Kidney epithelial cell (primary cell): ENCODE measurements around the gene TFCP2. TPM values are rescaled to one million over a fixed set of nuclear protein-coding genes. Genes with fewer than 3 reads are reported as not detected.

Experiments
- DNase-seq: peaks from one replicate; pipeline ENCODE4 v3.0.0-alpha.2; 2010; ENCODE audit warnings: low read depth
- H3K27me3 ChIP-seq: 2 replicates; pipeline ENCODE4 v1.6.0; 2011; ENCODE audit warnings: low read length; ENCODE audit not compliant: control insufficient read depth, insufficient read depth
- H3K36me3 ChIP-seq: 2 replicates; pipeline ENCODE4 v1.5.1; 2011; ENCODE audit warnings: low read length; ENCODE audit not compliant: control insufficient read depth, insufficient read depth
- H3K4me3 ChIP-seq: 2 replicates; pipeline ENCODE4 v1.5.1; 2011; ENCODE audit warnings: low read depth, mild to moderate bottlenecking, control low read depth, low read length
- total RNA-seq: library from RNA; depleted of rRNA; stranded (reverse); fragments of >200 nt; gene quantifications from 2 replicates; pipeline ENCODE4 v1.2.3, GENCODE V29; 2015
- TF ChIP-seq, protein P1 (sequence below): IDR thresholded peaks from 2 replicates; pipeline ENCODE4 v1.5.1; 2011; ENCODE audit warnings: mild to moderate bottlenecking, moderate library complexity, low read length, control low read depth, inconsistent platforms; ENCODE audit not compliant: insufficient read depth, poor library complexity, severe bottlenecking

Gene TFCP2
- total RNA-seq, 1 donor from 2014 or later: 19.1 TPM

DNA sequence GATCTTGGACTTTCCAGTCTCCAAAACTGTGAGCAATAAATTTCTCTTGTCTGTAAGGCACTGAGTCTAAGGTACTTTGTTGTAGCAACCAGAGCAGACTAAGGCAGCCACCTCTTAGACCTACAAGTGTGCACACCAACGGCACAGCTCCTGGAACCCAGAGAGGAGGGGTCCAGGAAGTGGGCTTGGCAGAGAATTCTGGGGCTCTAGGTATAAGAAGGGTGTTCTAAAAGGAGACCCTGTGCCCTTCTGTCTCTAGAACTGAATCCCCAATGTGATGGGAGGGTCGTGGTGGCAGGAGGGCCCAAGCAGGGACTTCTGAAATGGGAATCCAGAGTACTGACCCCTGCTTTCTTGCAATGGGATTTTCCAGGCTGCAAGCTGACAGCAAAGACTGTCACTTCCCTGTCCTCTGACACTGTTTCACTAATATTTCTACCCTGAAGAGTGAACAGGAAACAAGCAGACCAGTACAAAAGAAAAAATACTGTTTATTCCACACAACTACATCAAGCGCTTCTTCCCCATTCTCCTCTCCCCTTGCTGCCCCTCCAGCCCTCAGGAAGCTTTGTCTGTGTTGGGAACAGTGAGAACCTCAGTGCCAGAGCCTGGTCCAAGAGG lies 13.6 kb upstream of the TFCP2 start:
- no peaks in the 10 kb centered on the region for H3K36me3 ChIP-seq
- TF ChIP-seq, protein P1, sequence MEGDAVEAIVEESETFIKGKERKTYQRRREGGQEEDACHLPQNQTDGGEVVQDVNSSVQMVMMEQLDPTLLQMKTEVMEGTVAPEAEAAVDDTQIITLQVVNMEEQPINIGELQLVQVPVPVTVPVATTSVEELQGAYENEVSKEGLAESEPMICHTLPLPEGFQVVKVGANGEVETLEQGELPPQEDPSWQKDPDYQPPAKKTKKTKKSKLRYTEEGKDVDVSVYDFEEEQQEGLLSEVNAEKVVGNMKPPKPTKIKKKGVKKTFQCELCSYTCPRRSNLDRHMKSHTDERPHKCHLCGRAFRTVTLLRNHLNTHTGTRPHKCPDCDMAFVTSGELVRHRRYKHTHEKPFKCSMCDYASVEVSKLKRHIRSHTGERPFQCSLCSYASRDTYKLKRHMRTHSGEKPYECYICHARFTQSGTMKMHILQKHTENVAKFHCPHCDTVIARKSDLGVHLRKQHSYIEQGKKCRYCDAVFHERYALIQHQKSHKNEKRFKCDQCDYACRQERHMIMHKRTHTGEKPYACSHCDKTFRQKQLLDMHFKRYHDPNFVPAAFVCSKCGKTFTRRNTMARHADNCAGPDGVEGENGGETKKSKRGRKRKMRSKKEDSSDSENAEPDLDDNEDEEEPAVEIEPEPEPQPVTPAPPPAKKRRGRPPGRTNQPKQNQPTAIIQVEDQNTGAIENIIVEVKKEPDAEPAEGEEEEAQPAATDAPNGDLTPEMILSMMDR: no peak
- no peaks in the 10 kb centered on the region for H3K27me3 ChIP-seq
- no peak for DNase-seq
- no peak overlapping the region for H3K4me3 ChIP-seq

DNA sequence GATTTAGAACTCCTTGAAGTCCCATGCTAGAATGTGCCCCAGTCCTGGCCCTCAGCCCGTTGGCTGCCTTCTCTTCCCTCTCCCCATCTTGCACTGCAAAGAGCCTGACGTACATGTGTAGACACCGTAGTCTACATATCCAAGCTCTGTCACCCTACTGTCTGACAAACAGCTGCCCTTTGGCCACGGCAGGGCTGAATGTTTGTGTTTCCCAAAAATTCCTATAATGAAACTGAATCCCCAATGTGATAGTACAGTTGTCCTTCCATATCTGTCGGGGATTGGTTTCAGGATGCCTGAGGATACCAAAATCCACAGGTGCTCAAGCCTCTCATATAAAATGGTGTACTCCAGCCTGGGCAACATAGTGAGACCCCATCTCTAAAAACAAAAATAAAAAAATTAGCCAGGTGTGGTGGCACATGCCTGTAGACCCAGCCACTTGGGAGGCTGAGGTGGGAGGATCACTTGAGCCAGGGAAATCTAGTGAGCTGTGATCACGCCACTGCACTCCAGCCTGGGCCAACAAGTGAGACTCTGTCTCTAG lies 12.3 kb upstream of the TFCP2 start:
- DNase-seq: no peak
- no peaks in the 10 kb centered on the region for H3K27me3 ChIP-seq
- H3K4me3 ChIP-seq: no peak overlapping the region
- H3K36me3 ChIP-seq: no peaks in the 10 kb centered on the region
- TF ChIP-seq, protein P1: no peak

DNA sequence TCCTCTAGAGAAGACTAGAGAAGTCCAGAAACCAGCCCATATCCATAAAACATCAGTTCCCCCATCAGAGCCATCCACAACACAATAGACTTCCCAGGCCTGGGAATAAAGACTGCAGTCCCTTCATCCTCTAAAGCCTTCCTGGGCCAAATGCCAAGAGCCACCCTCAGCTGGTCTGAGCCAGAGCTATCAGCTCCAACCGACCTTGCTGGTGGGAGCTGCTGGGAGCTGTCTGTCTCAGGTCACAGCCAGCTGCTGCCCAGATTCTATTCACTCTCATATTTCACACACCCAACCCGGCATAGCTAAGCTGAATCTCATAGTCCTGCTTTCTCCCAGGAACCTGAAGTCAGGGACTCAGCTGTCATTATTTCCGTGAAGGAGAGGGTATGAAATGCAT lies 10.9 kb upstream of the TFCP2 start:
- TF ChIP-seq, protein P1: no peak
- DNase-seq: no peak
- H3K36me3 ChIP-seq: no peaks in the 10 kb centered on the region
- no peak overlapping the region for H3K4me3 ChIP-seq
- H3K27me3 ChIP-seq: no peaks in the 10 kb centered on the region

DNA sequence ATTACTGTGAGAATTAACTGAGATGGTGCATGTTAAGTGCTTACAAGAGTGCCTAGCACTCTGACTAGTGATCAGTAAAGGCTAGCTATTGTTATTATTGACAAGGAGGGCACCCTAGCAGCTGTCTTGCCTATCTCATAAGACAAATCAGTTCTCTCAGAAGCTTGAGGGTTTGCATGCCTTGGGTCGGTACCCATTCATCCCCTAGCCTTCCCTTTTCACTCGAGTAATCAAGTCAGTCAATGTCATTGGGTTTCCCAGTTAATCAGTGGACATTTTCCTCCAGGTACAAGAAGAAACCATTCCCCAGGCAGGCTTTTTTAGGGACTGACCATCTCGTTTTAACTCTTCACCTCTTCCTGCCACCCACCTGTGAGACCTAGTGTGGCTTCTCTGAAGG lies 10.4 kb upstream of the TFCP2 start:
- no peaks in the 10 kb centered on the region for H3K36me3 ChIP-seq
- no peak for DNase-seq
- H3K27me3 ChIP-seq: no peaks in the 10 kb centered on the region
- no peak overlapping the region for H3K4me3 ChIP-seq
- TF ChIP-seq, protein P1: no peak

DNA sequence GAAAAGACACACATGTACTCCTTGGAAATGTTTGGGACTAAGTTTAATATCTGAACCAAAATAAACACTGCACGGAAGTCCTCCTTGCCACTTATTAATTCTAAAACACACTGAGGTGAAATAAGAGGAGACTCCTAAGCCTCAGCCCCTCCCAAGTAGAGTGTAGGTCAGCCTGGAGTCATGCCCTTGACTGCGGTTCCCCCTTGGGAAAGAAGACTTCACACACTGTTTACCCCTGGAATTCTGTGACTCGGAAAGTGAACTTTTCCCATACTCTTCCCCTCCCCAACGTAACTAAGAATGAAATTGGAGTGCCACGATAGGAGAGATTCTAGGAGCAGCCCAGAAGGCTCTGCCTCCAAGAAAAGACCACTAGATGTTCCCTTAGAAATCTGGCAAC lies 8.6 kb upstream of the TFCP2 start:
- DNase-seq: no peak
- TF ChIP-seq, protein P1: no peak
- Histone ChIP-seq H3K36me3 (no peaks in the 10 kb centered on the region), H3K4me3 (no peak overlapping the region), H3K27me3 (no peaks in the 10 kb centered on the region)

DNA sequence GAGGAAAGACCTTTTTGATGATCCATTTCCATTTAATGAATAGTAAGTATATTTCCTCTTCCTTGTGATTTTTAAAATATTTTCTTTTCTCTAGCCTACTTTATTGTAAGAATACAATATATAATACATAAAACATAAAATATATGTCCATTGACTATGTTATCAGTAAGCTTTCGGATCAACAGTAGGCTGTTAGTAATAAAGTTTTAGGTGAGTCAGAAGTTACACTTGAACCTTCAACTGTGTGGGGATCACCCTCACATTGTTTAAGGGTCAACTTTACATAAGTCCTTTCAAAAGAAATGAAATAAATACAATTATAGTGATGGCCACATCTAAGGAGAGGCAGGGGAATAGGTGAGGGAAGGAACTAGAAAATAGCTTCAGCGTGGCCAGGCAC lies 5.0 kb upstream of the TFCP2 start:
- TF ChIP-seq, protein P1: no peak
- no peak for DNase-seq
- H3K4me3 ChIP-seq: no peak overlapping the region
- no peaks in the 10 kb centered on the region for H3K36me3 ChIP-seq
- H3K27me3 ChIP-seq: no peaks in the 10 kb centered on the region
